Fibroblast of skin of scalp (primary cell): ENCODE data around the gene CKS1B.
A peak's percentile ranks its signal among the peaks of the same experiment; 100 is the strongest.
"Not testable (repeated sequence)": the region's sequence is repeated elsewhere in the genome, so short reads cannot be mapped to it uniquely, and the experiment has no call there.

Experiments
- DNase-seq: peaks from one replicate; pipeline ENCODE4 v3.0.0-alpha.2; 2013

The CKS1B gene

DNA sequence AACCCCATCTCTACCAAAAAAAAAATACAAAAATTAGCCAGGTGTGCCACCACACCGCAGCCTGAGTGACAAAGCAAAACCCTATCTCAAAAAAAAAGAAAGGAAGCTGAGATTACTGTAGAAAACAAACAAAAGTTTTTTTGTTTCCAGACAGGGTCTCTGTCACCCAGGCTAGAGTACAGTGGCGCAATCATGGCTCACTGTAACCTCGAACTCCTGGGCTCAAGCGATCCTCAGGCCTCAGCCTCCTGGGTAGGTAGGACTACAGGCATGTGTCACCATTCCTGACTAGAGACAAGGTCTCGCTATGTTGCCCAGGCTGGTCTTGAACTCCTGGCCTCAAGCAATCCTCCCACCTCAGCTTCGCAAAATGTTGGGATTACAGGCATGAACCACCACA, 10.1 kb upstream of the CKS1B start:
- DNase-seq, result no peak

DNA sequence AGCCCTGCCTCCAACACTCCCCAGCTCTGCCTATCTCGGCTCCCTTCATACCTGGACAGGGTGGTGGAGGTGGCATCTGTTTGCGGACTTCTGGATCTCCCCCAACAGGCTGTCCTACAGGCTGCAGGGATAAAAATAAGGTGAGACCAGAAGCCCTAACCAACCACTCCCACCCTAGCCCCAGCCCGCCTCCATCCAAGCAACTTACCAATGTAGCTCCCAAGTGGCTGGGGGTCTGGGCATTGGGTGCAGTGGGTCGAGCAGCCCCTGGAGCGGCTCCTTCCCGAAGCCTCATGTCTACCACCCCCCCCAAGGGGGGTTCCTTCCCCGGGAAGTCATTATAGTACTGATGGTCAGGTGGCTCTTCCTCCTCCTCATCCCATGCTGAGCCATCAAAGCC, 8.4 kb upstream of the CKS1B start:
- DNase-seq, result no peak

DNA sequence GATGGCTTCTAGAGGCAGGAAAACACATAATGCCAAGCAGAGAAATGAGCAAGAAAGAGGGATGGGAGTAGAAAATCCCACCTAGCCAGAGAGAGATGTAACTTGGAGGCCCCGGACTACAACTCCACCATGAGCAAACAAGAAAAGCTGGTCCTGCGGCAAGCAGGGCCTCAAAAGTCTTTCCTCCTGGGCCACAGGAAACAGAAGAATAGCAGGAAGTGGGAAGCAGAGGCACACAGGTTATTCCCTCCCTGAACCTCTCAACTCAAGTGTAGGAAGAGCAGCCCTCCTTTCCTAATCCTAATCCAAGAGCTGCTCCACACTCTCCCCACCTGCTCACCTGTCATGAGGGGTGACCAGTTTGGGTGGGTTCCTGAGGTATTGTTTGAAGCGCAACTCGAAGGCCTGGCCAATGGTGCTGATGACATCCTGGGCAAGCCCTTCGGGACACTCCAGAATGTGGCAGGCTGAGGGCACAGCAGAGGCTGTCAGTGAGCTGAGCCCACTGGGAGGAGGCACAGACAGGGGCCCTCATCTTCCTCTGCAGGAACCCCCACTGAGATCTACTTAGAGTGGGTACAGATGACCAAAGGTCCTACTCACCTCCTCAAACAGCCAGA, 7.0 kb upstream of the CKS1B start:
- no peak for DNase-seq

DNA sequence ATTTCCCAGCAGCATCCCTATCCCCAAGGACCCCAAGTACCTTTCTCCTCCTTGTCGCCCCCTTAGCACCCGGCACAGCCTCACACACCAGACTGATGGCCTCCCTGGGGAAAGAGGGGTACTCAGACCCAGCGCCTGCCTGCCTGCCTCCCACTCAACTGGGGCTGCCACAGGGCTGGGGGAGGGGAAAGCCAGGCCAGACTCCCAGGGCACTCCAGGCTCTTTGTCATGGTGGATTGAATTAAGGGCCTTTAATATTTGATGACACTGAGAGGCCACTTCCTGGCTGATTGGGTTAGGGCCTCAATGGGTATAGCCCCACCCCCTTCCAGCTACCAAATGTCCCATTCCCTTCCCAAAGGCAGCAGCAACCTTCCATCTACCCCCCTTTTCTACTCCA, 5.8 kb upstream of the CKS1B start:
- no peak for DNase-seq

DNA sequence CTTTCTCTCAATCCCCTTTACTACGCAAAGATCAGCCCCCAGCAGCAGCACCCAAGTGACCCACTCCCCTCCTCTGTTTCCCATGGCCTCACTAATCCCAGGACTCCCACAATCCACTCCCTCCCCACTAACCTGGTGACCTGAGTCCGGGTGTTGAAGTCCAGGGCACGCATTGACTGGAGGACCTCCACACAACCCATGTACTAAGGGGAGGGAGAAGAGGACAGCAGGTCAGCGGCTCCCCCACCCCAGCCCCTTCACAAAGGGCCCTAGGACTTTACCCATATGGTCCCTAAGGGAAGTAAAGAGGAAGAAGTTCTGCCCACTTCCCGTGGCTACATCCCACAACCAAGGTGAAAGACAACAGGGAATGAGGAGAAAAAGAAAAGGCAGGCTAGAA, 5.2 kb upstream of the CKS1B start:
- DNase-seq, result no peak

DNA sequence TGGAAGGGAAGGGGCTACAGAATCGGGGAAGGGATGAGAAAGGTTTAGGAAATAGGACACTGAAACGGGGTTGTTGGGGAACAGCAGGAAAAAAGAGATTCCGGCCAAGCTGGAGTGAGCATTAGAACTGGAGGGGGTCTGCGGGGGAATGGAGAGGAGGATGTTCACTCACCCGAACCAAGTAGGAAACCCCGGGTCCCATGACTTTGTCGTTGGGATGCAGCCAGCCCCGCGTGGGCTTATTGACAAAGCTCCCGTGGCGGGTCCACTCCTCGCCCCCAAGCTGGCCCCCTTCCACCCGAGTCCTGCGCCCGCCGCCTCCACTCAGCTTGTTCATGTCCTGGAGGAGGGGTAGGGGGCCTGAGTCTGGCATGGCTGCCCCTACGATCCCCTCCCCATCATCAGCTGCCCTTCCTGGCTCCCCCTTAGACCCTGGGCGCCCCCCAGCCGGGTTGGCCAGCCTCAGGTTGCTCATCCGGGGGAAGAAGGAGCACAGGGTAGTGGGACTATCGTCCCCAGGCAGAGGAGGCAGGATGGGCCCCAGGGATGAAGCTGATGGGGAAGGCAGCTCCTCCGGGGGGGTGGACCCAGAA, 4.5 kb upstream of the CKS1B start:
- no peak for DNase-seq

DNA sequence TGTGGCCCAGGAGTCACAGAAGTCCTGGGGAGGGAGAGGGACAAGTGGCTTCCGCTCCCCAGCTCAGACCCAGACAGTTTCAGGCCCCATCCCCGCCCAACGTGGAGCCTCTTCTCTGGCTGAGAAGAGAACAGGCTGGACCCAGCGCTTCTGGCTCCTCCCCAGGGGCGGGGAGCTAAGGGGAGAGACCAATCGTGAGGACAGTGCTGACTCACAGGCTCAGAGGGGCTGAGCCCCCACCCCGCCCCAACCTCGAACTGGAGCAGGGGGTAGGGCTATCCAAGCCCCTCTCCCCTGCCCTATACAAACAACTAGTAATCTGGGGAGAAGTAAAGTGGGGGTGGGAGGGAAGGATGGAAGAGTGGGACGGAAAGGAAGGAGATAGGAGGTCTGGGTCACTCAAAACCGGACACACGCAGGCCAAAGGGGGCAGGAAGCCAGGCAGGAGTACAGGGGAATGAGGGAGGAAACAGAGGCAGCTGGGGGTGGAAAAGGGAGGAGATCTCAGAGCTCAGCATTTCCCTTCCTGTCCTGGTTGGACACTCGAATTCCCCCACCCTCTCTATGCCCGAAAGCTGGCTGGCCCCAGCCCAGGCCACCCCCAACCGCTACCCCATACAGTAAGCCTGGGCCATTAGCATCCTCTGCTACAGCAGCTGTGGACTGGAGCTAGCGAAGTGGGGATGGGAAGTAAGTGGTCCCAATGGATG, 3.7 kb upstream of the CKS1B start, which contains the start of gene SHC1:
Gene SHC1, minus strand, starts transcription at position 117 of the 710 bp plus-strand sequence. CDS start 221 bp downstream, outside the sequence.
- peak; percentile 97 for DNase-seq

DNA sequence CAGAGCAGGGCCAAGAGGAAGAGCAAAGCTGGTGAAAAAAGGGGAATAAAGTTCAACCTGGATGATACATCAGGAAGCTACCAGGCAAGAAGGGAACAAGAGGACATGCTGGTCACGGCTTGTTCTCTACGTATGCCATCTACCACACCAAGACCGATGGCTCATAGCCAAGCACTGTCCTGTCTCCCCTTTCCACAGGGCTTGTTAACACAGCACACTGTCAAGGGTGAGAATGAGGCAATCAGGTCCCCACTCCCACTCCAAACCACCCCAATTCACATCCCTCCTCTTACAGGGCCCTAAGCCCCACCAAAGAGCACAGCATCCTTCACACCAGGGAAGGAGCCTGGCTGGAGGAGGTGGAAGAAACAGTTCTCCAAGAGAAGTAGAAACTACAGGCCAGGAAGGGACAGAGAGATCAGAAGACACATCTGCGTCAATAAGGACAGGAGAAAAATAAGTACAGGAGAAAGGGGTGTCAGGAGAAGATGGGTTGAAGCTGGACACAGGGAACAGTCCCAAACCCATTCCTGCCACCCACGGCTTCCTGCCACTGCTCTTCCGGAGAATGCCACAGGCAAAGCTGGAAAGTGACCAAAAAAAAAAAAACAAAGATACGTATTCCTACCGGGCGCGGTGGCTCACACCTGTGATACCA, 3.0 kb upstream of the CKS1B start:
- DNase-seq, result no peak

DNA sequence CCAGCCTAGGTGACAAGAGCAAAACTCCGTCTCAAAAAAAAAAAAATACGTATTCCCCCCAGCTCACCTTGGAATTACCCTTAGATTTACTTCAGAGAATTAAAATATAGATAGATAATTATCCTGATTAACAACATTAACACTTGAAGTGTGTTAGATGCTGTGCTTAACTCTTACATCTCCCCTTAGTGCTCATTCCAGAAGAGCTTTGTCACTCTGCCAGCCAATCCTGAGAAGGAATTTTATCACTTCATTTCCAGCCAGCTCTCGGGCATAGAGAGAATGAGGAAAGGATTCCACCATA, 2.3 kb upstream of the CKS1B start:
- DNase-seq, result peak; percentile 89

DNA sequence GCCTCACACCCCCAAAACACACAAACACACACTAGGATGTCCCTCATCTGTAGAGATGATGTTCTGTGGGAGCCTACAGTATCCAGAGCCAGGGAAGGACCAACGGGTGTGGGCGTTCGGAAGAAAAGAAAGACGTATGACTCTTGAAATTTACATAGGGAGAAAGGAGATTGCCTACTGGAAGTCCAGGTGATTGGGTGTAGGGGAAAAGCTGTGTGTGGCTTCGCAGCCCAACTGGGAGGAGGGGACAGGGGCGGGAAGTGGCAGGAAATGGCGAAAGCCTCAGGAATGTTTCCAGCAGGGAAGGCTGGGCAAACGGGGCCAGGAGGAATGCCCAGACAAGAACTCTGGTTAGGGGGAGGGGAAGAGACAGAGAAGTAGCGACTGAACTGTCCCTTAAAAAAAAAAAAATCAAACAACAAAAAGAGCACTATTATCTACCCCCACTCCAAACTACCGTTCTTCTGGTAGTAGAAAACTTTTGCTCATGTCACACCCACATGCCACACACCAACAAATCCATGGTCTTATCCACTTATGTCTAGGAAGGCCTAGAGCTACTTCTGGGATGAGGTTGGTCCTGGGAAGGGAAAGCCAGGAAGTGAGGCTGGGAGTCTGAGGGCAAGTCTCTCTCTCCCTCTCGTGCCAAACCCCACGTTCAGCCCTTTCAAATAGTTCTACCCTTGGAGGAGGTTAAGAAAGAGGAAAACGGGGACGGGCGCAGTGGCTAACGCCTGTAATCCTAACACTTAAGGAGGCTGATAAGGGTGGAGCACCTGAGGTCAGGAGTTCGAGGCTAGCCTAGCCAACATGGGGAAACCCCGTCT, 1.8 kb upstream of the CKS1B start:
- DNase-seq, result peak; percentile 98

DNA sequence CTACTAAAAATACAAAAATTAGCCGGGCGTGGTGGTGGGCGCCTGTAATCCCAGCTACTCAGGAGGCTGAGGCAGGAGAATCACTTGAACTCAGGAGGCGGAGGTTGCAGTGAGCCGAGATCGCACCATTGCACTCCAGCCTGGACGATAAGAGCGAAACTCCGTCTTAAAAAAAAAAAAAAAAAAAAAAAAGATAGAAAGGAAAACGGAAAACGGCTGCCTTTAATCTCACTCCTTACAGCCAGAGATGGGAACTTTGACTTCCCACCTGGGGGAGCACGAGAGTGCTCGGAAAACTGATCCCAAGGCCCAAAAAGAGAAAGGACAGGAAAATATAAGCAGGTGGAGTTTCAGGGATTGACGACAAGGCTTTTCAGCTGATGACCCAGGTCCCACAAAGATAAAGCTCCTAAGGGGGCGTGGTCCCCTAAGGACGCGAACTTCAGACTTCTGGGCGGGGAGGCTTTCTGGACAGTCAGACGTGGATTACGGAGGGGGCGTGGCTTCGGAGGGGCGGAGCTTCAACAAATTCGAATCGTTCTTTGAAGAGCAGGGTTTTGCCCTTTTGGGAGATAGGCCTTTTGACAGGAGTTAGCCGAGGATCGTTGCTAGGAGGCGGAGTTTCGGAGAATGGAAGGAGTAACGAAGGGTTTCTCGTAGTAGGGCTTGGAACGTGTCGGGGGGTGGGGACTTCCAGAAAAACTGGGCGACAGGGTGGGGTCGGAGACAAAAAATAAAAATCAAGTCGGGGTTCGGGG, 958 bp upstream of the CKS1B start:
- peak; percentile 98 for DNase-seq

DNA sequence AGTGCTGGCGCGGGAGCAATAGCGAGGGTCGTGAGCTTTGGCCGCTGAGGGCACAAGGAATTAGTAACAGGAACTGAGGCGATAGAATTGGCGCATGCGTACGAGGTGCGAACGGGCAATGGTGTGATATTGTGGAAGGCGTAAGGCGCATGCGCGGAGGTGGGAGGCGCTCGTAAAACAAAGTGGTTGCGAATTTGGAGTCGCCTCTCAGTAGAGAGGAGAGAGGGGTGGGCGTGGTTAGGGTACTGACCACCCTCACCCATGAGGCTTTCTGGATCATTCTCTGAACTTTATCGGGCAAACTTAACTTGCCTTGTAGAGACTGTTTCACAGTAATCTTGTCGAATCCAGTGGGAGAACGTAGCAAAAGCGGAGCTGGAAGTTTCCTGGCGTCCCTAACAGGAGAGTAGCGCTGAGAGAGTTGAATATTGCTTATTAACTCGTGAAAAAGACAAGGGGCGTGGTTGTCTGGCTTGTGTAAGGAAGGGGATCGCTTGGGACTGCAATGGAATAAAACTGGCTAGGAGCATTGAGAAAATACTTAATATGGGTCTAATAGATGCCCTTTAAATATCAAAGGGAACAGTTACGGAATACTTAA, 427 bp downstream of the CKS1B start:
- peak; percentile 97 for DNase-seq

DNA sequence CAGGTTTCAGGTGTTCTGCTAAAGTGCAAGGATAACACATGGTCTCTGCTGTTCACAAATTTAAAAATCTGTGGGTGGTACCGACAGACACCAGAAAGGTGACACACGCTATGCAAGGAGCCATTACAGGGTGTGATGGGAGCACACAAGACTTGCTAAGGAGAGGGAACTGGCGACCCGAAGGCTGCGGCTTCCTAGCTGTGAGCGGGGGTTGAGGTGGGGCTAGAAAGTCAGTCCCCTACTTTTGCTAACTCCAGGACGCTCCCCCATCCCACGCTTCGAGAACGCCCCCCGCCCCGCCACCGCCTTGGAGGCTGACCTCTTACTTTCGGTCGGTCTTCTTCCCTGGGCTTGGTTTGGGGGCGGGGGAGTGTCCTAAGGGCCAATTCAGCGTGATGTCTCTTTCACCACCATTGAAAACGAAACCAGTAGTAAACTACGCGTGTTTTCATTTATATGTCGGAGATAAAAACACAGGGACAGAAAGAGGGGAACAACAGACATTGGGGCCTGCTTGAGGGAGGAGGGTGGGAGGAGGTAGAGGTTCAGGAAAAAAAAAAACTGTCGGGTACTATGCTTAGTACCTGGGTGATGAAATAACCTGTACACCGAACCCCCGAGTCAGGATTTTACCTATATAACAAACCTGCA, 1.1 kb downstream of the CKS1B start:
- peak; percentile 60 for DNase-seq

DNA sequence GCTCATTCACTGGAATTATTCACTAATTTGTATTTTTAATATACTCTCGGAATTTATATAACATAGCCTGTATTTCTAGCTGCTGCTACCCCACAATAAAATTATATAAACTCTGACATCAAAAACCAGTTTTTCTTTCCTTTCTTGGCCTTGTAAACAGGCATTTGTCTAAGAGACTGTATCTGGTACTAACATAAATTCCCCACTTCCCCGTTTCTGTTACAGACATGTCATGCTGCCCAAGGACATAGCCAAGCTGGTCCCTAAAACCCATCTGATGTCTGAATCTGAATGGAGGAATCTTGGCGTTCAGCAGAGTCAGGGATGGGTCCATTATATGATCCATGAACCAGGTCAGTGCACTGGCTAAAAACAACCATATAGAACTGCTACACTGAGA, 3.3 kb downstream of the CKS1B start:
- not testable (repeated sequence) for DNase-seq

DNA sequence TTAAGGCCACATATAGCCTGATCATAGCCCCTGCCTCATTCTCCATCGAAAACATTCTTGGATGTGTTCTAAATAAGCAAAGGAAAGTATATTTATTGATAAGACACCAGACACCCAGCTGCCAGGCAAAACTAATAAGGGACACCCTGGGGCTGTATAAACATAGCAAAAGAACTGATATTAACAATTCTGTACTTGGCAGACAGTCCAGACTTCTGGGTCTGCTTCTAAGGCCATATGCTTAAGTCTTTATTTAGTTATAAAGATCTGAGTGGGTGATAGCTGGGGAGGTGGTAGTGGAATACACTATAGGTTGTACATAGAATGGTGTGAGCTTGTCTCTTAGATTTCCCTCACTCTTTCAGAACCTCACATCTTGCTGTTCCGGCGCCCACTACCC, 3.9 kb downstream of the CKS1B start:
- no peak for DNase-seq

DNA sequence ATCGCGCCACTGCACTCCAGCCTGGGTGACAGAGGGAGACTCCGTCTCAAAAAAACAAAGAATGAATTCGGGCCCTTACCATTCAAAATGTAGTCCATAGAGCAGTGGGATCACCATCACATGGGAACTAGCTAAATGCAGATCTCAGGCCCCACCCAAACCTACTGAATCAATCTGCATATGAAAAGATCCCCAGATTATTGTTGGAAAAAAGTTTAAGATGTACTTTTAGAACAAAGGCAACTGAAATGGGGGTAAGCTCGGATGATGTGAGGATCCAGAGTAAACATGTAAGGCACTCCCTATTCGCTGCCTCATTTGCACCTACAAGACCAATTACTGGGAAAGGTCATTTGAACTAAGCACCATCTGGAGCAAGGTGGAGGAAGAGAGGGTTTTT, 7.9 kb downstream of the CKS1B start:
- DNase-seq, result no peak

DNA sequence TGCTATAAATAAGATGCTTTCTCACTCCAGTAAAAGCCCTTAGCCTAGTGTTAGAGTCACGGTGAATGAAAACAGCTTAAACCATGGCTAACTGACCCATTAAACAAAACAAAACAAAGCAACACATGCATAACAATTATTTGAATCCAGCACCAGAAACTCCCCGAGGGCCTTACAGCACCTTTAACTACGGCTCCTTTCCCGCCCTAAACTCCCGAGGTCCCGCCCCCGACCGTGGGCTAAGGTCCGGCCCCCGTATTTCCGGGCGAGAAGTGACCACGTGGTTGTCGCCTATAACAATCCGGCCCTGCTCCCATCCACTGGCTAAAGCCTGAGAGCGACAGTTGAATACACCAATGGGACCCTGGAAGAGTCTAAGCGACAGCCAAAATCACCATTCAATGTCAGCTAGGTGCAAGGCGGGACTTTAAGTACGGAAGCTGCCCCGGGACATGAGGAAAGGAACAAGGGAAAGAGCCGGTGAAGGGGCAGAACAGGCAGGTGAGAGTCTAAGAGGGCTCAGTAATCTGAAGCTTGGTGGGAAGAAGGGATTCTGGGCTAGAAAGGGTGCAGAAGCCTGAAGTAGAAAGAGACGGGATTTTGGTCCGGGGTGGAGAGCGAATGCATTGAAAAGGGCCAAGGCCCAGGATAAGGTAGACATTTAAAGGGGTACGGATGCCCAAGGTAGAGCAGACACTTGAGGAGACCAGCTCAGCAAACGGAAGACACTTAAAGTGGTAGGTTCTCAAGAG, 8.6 kb downstream of the CKS1B start, which contains the start of gene FLAD1:
Gene FLAD1, plus strand, starts transcription at position 448 of the 752 bp plus-strand sequence. CDS start 351 bp downstream, outside the sequence.
- peak; percentile 100 for DNase-seq

DNA sequence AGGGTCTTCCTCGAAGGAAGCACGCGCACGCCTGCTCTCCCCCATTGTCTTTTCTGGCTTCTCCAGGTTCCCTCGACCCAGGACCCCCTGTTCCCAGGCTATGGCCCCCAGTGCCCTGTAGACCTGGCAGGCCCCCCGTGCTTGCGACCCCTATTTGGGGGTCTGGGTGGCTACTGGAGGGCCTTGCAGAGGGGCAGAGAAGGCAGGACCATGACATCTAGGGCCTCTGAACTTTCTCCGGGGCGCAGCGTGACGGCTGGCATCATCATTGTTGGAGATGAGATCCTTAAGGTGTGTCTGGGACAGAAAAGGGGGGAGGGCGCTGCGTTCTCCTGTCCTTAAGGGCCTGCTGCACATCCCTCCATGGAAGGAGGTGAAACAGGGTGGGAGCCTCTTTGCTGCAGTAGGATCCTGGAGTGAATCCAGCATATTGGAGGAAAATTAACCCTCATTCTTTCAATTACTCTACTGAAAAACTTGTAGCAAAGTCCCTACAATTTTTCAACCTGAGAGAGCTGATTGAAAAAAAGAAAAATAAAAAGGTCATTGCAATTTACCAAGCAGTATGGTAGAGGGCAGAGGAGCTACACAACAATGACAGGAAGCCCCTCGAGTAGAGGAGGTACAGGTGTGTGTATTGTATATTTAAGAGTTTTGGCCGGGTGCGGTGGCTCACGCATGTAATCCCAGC, 9.4 kb downstream of the CKS1B start:
- no peak for DNase-seq

DNA sequence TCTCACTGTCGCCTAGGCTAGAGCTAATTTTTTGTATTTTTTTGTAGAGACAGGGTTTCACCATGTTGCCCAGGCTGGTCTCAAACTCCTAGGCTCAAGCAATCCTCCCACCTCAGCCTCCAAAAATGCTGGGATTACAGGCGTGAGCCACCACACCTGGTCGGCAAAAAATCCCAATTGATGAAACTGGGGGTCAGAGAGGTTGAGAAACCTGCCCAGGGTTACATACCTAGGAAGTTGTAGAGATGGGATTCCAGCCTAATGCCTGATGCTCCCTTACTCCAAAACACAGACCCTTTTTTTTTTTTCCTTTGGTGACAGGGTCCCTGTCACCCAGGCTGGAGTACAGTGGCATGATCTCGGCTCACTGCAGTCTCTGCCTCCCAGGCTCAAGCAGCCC, 12.3 kb downstream of the CKS1B start:
- not testable (repeated sequence) for DNase-seq

DNA sequence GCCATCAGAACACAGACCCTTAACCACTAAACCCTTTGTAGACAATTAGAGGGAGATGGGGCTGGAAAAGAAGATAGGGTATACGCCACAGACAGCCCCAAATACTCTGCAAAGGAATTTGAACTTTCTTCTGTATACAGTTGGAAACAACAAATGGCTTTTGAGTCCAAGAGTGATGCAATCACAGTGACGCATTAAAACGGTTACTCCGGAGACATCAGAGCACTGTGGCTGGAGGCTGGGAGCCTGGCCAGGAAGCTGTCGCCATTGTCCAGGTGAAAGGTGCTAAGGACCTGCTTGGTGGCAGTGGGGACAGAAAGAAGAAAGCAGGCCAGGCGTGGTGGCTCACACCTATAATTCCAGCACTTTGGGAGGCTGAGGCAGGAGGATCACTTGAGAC, 12.8 kb downstream of the CKS1B start:
- no peak for DNase-seq
